ENCODE measurements around the gene FBXO9.

FBXO9 gene

DNA sequence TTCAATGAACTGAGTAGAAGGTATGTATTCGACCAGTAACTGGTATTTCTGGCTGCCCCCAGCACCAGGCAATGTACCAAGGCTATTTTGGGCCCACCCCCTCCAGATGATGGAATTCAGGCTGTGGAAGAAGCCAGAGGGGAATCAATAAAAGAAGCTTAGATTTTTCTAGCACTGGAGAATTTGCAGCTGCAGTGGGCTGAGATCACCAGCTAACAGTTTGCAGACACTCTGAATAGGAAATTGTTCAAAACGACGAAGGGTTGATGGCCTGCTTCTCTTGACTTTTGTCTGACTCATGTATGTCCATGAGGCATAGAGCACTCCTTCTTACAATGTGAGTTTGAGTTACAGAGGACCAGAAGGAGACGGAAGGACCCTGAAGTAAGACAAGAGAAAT, 32.4 kb upstream of the FBXO9 start:
- Histone ChIP-seq H3K9me3 (ENCODE audit: control insufficient read depth, low read depth, low read length) (no peaks in the 10 kb centered on the region), H3K27ac (ENCODE audit: low read length) (no peak overlapping the region), H3K4me3 (ENCODE audit: low read length) (no peak overlapping the region), H3K4me1 (ENCODE audit: control insufficient read depth, low read depth, low read length) (no peaks in the 10 kb centered on the region), H3K9ac (ENCODE audit: low read length) (no peak overlapping the region), H3K36me3 (ENCODE audit: control insufficient read depth, low read depth, low read length) (peaks cover 14% of the 10 kb centered on the region), H3K27me3 (ENCODE audit: control insufficient read depth, insufficient read depth, low read length) (no peaks in the 10 kb centered on the region)

- Histone ChIP-seq H3K9me3 (ENCODE audit: control insufficient read depth, low read depth, low read length) (no peaks in the 10 kb centered on the region), H3K27me3 (ENCODE audit: control insufficient read depth, insufficient read depth, low read length) (no peaks in the 10 kb centered on the region), H3K36me3 (ENCODE audit: control insufficient read depth, low read depth, low read length) (peaks cover 9% of the 10 kb centered on the region), H3K4me1 (ENCODE audit: control insufficient read depth, low read depth, low read length) (no peaks in the 10 kb centered on the region), H3K4me3 (ENCODE audit: low read length) (no peak overlapping the region), H3K9ac (ENCODE audit: low read length) (no peak overlapping the region), H3K27ac (ENCODE audit: low read length) (no peak overlapping the region)
Observed at GRCh38 chr6:53033764-53034163, 31.4 kb upstream of the FBXO9 start.

GRCh38 chr6:53035549-53036213, 29.5 kb upstream of the FBXO9 start:
- H3K9ac ChIP-seq (ENCODE audit: low read length): no peak overlapping the region
- no peaks in the 10 kb centered on the region for H3K4me1 ChIP-seq (ENCODE audit: control insufficient read depth, low read depth, low read length)
- H3K36me3 ChIP-seq (ENCODE audit: control insufficient read depth, low read depth, low read length): peaks cover 15% of the 10 kb centered on the region
- H3K4me3 ChIP-seq (ENCODE audit: low read length): no peak overlapping the region
- no peak overlapping the region for H3K27ac ChIP-seq (ENCODE audit: low read length)
- no peaks in the 10 kb centered on the region for H3K27me3 ChIP-seq (ENCODE audit: control insufficient read depth, insufficient read depth, low read length)
- H3K9me3 ChIP-seq (ENCODE audit: control insufficient read depth, low read depth, low read length): no peaks in the 10 kb centered on the region

- Histone ChIP-seq H3K36me3 (ENCODE audit: control insufficient read depth, low read depth, low read length) (peaks cover 17% of the 10 kb centered on the region), H3K4me3 (ENCODE audit: low read length) (no peak overlapping the region), H3K9ac (ENCODE audit: low read length) (no peak overlapping the region), H3K27ac (ENCODE audit: low read length) (no peak overlapping the region), H3K9me3 (ENCODE audit: control insufficient read depth, low read depth, low read length) (no peaks in the 10 kb centered on the region), H3K4me1 (ENCODE audit: control insufficient read depth, low read depth, low read length) (no peaks in the 10 kb centered on the region), H3K27me3 (ENCODE audit: control insufficient read depth, insufficient read depth, low read length) (no peaks in the 10 kb centered on the region)
Observed at GRCh38 chr6:53038141-53038540, 27.1 kb upstream of the FBXO9 start.

- Histone ChIP-seq H3K9me3 (ENCODE audit: control insufficient read depth, low read depth, low read length) (no peaks in the 10 kb centered on the region), H3K4me3 (ENCODE audit: low read length) (no peak overlapping the region), H3K27me3 (ENCODE audit: control insufficient read depth, insufficient read depth, low read length) (no peaks in the 10 kb centered on the region), H3K4me1 (ENCODE audit: control insufficient read depth, low read depth, low read length) (peaks cover 4% of the 10 kb centered on the region), H3K27ac (ENCODE audit: low read length) (no peak overlapping the region), H3K36me3 (ENCODE audit: control insufficient read depth, low read depth, low read length) (peaks cover 17% of the 10 kb centered on the region), H3K9ac (ENCODE audit: low read length) (no peak overlapping the region)
Observed at GRCh38 chr6:53038596-53038995, 26.6 kb upstream of the FBXO9 start.

DNA sequence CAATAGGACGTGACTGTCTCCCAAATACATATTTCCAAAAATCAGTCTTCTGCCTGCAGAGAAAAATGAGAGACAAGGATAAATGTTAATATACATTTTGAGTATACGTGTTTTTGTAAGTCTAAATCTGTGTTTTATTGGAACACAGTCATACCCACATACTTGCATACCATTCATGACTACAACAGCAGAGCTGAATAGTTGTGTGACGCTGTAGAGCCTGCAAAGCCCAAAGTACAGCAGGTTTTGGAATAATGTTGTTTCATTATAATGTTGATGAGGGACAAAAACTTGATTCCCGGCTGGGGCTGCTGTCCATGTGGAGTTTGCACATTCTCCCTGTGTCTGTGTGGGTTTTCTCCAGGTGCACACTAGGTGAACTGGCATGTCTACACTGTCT, 23.8 kb upstream of the FBXO9 start:
- peaks cover 15% of the 10 kb centered on the region for H3K4me1 ChIP-seq (ENCODE audit: control insufficient read depth, low read depth, low read length)
- no peak overlapping the region for H3K27ac ChIP-seq (ENCODE audit: low read length)
- no peaks in the 10 kb centered on the region for H3K9me3 ChIP-seq (ENCODE audit: control insufficient read depth, low read depth, low read length)
- H3K36me3 ChIP-seq (ENCODE audit: control insufficient read depth, low read depth, low read length): peaks cover 17% of the 10 kb centered on the region
- H3K9ac ChIP-seq (ENCODE audit: low read length): no peak overlapping the region
- H3K4me3 ChIP-seq (ENCODE audit: low read length): no peak overlapping the region
- no peaks in the 10 kb centered on the region for H3K27me3 ChIP-seq (ENCODE audit: control insufficient read depth, insufficient read depth, low read length)

- H3K4me1 ChIP-seq (ENCODE audit: control insufficient read depth, low read depth, low read length): peaks cover 15% of the 10 kb centered on the region
- H3K27me3 ChIP-seq (ENCODE audit: control insufficient read depth, insufficient read depth, low read length): no peaks in the 10 kb centered on the region
- no peaks in the 10 kb centered on the region for H3K9me3 ChIP-seq (ENCODE audit: control insufficient read depth, low read depth, low read length)
- H3K36me3 ChIP-seq (ENCODE audit: control insufficient read depth, low read depth, low read length): peaks cover 17% of the 10 kb centered on the region
- no peak overlapping the region for H3K9ac ChIP-seq (ENCODE audit: low read length)
- no peak overlapping the region for H3K4me3 ChIP-seq (ENCODE audit: low read length)
- H3K27ac ChIP-seq (ENCODE audit: low read length): no peak overlapping the region
Observed at GRCh38 chr6:53042112-53042511, 23.1 kb upstream of the FBXO9 start.

DNA sequence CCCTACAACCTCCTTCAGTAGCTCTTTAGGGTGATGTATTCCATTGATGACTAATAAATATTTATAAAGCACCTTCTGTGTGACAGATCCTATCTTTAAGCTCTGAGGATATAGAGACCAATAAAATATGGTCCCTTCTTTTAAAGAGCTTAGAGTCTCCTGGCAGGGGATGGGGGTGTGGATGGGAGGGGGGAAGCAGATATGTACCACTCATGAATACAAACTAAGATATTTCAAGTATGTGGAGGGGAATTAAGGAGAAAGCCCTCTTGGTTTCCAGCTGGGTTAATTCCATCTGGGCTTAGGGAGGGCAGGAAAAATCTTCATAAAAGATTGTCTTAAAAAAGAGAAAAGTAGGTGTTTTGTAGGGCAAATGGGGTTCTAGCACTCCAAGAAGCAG, 21.6 kb upstream of the FBXO9 start:
- H3K4me1 ChIP-seq (ENCODE audit: control insufficient read depth, low read depth, low read length): peaks cover 15% of the 10 kb centered on the region
- H3K27me3 ChIP-seq (ENCODE audit: control insufficient read depth, insufficient read depth, low read length): no peaks in the 10 kb centered on the region
- no peak overlapping the region for H3K27ac ChIP-seq (ENCODE audit: low read length)
- no peak overlapping the region for H3K4me3 ChIP-seq (ENCODE audit: low read length)
- H3K9me3 ChIP-seq (ENCODE audit: control insufficient read depth, low read depth, low read length): no peaks in the 10 kb centered on the region
- peaks cover 17% of the 10 kb centered on the region for H3K36me3 ChIP-seq (ENCODE audit: control insufficient read depth, low read depth, low read length)
- H3K9ac ChIP-seq (ENCODE audit: low read length): no peak overlapping the region

DNA sequence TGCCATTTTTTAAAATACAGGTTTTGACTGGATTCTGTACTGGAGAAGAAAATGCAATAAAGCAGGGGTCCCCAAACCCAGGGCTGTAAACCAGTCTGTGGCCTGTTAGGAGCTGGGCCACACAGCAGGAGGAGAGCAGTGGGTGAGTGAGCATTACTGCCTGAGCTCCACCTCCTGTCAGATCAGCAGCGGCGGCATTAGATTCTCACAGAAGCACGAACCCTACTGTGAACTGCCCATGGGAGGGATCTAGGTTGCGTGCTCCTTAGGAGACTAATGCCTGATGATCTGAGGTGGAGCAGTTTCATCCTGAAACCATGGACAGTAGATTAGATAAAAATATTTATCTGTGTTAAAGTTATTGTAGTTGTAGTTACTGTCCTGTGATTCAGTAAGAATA, 21.1 kb upstream of the FBXO9 start:
- Histone ChIP-seq H3K27ac (ENCODE audit: low read length) (no peak overlapping the region), H3K36me3 (ENCODE audit: control insufficient read depth, low read depth, low read length) (peaks cover 17% of the 10 kb centered on the region), H3K4me1 (ENCODE audit: control insufficient read depth, low read depth, low read length) (peaks cover 15% of the 10 kb centered on the region), H3K9ac (ENCODE audit: low read length) (no peak overlapping the region), H3K27me3 (ENCODE audit: control insufficient read depth, insufficient read depth, low read length) (no peaks in the 10 kb centered on the region), H3K9me3 (ENCODE audit: control insufficient read depth, low read depth, low read length) (no peaks in the 10 kb centered on the region), H3K4me3 (ENCODE audit: low read length) (peak overlapping the region; percentile 12)

GRCh38 chr6:53044572-53044971, 20.6 kb upstream of the FBXO9 start:
- H3K9ac ChIP-seq (ENCODE audit: low read length): no peak overlapping the region
- peaks cover 15% of the 10 kb centered on the region for H3K4me1 ChIP-seq (ENCODE audit: control insufficient read depth, low read depth, low read length)
- H3K27ac ChIP-seq (ENCODE audit: low read length): no peak overlapping the region
- no peaks in the 10 kb centered on the region for H3K27me3 ChIP-seq (ENCODE audit: control insufficient read depth, insufficient read depth, low read length)
- H3K4me3 ChIP-seq (ENCODE audit: low read length): peak overlapping the region; percentile 12
- no peaks in the 10 kb centered on the region for H3K9me3 ChIP-seq (ENCODE audit: control insufficient read depth, low read depth, low read length)
- peaks cover 16% of the 10 kb centered on the region for H3K36me3 ChIP-seq (ENCODE audit: control insufficient read depth, low read depth, low read length)

DNA sequence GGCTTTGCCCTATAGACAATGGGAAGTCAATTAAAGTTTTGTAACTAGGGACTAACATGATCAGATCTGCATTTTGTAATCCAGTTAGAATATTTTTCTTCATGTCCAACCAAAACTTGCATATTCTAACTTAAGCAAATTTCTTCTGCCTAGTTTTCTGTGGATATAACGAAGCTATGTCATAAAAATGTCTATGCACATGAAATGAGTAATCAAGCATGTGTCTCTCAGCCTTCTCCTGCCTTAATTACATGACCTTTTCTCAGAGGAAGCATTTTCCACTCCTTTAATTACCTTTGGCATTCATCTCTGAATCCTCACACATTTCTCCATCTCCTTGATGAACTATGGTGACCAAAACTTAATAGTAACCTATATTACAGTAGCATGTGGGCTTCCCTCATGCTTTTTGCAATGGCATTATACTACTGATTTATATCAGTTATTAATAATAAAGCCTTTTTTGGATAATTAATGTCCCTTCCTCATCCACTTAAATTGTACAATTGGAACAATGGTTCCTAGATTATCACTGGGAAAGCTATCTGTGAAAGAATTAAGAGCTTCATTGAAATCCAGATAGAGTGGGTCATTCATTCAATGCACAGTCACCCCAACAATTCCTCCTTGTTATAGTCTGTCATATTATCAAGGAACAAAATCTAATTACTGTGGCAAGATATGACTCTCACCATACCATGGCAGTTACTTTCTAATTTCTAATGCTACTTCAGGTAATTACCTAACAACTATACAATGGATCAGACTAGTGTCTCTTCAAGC, 19.1 kb upstream of the FBXO9 start:
- H3K27ac ChIP-seq (ENCODE audit: low read length): no peak overlapping the region
- H3K9ac ChIP-seq (ENCODE audit: low read length): no peak overlapping the region
- no peaks in the 10 kb centered on the region for H3K9me3 ChIP-seq (ENCODE audit: control insufficient read depth, low read depth, low read length)
- H3K27me3 ChIP-seq (ENCODE audit: control insufficient read depth, insufficient read depth, low read length): no peaks in the 10 kb centered on the region
- no peak overlapping the region for H3K4me3 ChIP-seq (ENCODE audit: low read length)
- peaks cover 15% of the 10 kb centered on the region for H3K4me1 ChIP-seq (ENCODE audit: control insufficient read depth, low read depth, low read length)
- peaks cover 1% of the 10 kb centered on the region for H3K36me3 ChIP-seq (ENCODE audit: control insufficient read depth, low read depth, low read length)
